AG09309 (cell line): Measurements from ENCODE around the gene RAB11FIP3.

Source experiments
- DNase-seq: peaks from one replicate; pipeline ENCODE4 v3.0.0-alpha.2; 2010; ENCODE audit warnings: low read depth
- H3K4me3 ChIP-seq: 2 replicates; pipeline ENCODE4 v1.5.1; 2011; ENCODE audit warnings: mild to moderate bottlenecking, low read depth, low read length, moderate library complexity; ENCODE audit not compliant: control insufficient read depth
- CTCF ChIP-seq: IDR thresholded peaks from 2 replicates; pipeline ENCODE4 v1.5.1; 2011; ENCODE audit warnings: mild to moderate bottlenecking, low read depth, low read length, inconsistent platforms; ENCODE audit not compliant: insufficient read depth, control insufficient read depth; ENCODE audit errors: missing control alignments

The RAB11FIP3 gene

DNA sequence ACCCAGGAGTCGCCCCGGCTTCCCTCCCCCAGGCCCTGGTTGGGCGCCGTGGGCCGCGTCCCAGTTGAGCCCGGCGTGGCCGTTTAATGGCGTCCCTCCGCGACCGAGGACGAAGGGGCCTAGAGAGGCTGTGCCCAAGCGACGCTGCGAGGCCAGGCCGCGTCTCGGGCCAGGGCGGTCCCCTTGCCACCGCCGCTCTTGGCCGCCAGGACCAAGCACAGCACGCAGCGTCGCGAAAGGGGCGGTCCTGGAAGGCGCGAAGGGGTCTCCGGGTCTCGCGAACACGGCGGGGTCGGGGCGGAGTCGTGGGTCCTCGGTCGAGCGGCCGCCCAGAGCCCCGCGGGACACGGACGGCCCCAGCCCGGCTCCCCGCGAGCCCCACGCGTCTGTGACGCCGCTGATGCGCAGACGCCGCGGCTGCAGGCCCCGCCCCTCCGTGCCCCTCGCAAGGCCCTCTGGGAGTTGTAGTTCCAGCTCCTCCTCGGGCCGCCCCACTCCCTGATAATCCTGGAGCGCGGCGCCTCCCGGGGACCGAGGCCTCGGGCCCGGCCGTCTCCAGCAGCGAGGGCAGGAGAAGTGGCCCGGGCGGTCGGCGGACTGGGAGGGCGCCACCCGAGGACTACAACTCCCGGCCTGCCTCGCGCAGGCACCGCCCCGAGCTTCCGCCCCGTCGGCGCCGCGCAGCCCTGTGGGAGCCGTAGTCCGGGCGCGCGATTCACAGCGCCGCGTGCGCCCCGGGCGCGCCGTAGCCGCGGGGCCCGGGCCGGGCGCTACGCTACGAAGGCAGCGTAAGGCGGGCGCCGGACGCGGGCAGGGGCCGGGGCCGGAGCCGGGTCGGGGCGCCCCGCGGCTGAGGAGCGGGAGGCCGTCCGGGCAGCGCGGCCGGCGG lies 101.8 kb downstream of the RAB11FIP3 start, which contains the start of gene CAPN15:
CAPN15 (plus strand) TSS at position 698 of the 889 bp plus-strand sequence. CDS start 19,127 bp downstream, outside the sequence.
- peak; percentile 44 for DNase-seq
- H3K4me3 ChIP-seq, result peak within 1 kb of the TSS; percentile 91
- TF ChIP-seq CTCF, result peak; percentile 3

DNA sequence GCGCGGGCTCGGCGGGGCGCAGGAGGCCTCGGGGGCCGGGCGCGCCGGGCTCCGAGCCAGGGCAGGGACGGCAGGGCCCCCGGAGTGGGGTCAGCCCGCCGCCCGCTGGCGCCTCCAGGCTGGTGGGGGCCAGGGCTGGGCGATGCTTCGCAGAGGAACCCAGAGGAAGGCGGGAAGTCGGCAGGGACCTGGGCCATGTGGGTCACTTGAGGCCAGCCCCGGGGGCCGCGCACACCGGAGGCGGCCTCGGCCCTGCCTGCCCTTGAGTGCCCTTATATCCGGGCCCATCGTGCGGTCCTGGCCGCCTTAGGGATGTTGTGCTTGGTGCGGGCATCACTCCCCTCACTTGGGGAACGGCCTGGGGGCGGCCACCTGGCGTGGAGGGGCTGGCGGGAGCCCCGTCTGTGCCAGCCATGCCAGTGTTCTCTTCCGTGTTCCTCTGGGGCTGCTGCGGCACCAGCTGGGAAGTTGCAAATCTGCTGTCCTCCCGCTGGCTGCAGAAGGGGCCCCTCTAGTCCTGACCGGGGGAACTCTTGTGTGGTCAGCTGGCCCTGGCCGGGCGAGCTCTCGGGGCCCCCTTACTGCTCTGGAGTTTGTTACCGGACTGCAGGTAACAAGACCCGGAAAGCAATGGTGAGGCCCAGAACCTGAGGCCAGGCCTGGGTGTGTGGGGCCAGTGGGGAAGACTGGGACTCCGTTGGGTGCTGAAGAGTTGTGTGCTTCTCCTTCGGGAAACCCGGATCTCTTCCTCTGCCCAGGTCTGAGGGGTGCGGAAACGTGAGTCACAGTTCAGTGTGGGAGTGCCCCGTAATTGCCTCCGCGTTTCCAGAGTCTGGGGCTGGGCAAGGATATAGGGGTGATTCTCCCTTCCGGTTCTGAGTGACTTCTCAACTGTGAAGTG lies 102.9 kb downstream of the RAB11FIP3 start:
- no peak for DNase-seq
- TF ChIP-seq CTCF, result no peak

GRCh38 chr16:529012-529575 lies 103.6 kb downstream of the RAB11FIP3 start:
- peak overlapping the region; percentile 91 for H3K4me3 ChIP-seq
- DNase-seq, result no peak
- no peak for TF ChIP-seq CTCF

More for the DNA sequence above, 102.9 kb downstream of the RAB11FIP3 start:
- H3K4me3 ChIP-seq, result peak overlapping the region; percentile 91

DNA sequence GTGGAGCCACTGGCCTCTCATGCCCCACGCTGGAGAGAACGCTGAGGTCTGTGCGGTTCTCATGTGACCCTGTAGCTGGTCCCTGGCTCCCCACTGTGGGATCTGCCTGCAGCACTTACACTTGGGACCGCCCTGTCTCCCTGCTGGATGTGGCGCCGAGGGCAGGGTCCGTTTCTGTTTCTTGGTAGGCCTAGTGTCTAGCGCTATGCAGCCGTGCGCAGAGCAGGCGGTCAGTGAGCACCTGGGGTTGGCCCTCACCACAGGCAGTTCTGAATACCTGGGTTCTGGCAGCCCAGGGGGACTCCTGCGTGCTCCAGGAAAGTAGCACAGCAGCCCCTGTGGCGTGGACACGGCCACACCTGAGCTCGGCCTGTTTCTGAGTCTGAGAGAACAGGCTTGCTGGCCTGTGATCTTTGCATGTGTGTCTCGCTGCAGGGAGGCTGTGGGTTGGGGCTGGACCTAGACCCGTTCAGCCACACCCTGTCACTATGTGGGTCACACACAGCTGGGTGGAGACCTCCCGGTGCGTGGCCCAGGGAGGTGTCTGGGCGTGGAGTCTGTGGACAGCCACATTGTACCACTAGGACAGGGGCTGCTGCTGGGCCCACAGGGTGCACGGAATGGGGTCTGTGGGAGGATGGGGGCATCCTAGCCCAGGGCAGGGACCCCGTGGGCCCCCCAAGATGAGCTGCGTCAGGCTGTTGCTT lies 104.8 kb downstream of the RAB11FIP3 start:
- TF ChIP-seq CTCF, result no peak
- H3K4me3 ChIP-seq, result no peak overlapping the region
- no peak for DNase-seq

DNA sequence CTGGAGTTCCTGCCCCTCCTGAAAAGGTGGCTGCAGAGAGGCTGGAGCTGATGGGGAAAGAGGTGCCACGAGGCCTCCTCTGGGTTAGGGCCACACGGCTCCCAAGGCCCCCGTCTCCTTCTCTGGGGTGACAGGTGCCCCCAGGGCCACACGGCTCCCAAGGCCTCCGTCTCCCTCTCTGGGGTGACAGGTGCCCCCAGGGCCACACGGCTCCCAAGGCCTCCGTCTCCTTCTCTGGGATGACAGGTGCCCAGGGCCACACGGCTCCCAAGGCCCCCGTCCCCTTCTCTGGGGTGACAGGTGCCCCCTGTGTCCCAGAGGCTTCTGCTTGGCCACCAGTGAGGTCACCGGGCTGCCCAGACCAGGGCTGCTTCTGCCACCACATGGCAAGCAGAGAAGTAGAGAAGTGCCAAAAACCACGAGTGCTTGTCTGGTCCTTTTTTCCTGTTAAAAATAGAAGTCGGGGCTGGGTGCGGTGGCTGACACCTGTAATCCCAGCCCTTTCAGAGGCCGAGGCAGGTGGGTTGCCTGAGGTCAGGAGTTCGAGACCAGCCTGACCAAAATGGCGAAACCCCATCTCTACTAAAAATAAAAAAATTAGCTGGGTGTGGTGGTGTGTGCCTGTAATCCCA lies 106.2 kb downstream of the RAB11FIP3 start:
- no peak overlapping the region for H3K4me3 ChIP-seq
- no peak for DNase-seq
- no peak for TF ChIP-seq CTCF
